Measurements from ENCODE around the gene STRADA.

- no peak for TF ChIP-seq KDM5A (IDR thresholded peaks at IDR 0.05; ENCODE audit: low read length)
- TF ChIP-seq POLR2A (IDR thresholded peaks at IDR 0.05; ENCODE audit: control extremely low read depth in 1 of 2, low read depth in 2 of 2, low read length in 2 of 2), result no peak
- TF ChIP-seq CHD2 (IDR thresholded peaks at IDR 0.05; ENCODE audit: low read length), result no peak
- no peak for TF ChIP-seq TAF1 (IDR thresholded peaks at IDR 0.05; ENCODE audit: low read depth, low read length)
- TF ChIP-seq YY1 (IDR thresholded peaks at IDR 0.05; ENCODE audit: low read depth, low read length), result no peak
- no peak for TF ChIP-seq EZH2 (IDR thresholded peaks at IDR 0.05; ENCODE audit: low read depth, low read length, severe bottlenecking)
- no peak for TF ChIP-seq CTCF (IDR thresholded peaks at IDR 0.05; ENCODE audit: control extremely low read depth in 1 of 3, insufficient read depth in 1 of 3, low read depth in 1 of 3, low read length in 3 of 3)
Measured at GRCh38 chr17:63681530-63681929, 60.1 kb downstream of the STRADA start.

All from H1 (cell line).